HG02571 (cell line): ENCODE results near the gene NFIX.

ENCODE experiments used
- ATAC-seq: cut with Tn5 transposase; IDR thresholded peaks from one replicate; pipeline ENCODE4 v1.9.1; 2021; ENCODE audit warnings: mild to moderate bottlenecking, moderate library complexity; ENCODE audit not compliant: unreplicated experiment

Gene NFIX

GRCh38 chr19:13033819-13034611 lies 38.7 kb downstream of the NFIX start:
- no peak for ATAC-seq

- no peak for ATAC-seq
Measured at GRCh38 chr19:13034636-13035035, 39.4 kb downstream of the NFIX start.

- ATAC-seq, result no peak
Measured at GRCh38 chr19:13035820-13036365, 40.6 kb downstream of the NFIX start.

- no peak for ATAC-seq
Measured at GRCh38 chr19:13036366-13036976, 41.2 kb downstream of the NFIX start.

GRCh38 chr19:13037161-13037560 lies 41.9 kb downstream of the NFIX start:
- no peak for ATAC-seq

- no peak for ATAC-seq
Measured at GRCh38 chr19:13037731-13038130, 42.5 kb downstream of the NFIX start.

- no peak for ATAC-seq
Measured at GRCh38 chr19:13038306-13039210, 43.3 kb downstream of the NFIX start.

- ATAC-seq, result no peak
Measured at GRCh38 chr19:13039211-13039789, 44.0 kb downstream of the NFIX start.

GRCh38 chr19:13040232-13040947 lies 45.1 kb downstream of the NFIX start:
- ATAC-seq, result no peak

- ATAC-seq, result no peak
Measured at GRCh38 chr19:13040948-13041292, 45.6 kb downstream of the NFIX start.

GRCh38 chr19:13042443-13043130 lies 47.3 kb downstream of the NFIX start:
- ATAC-seq, result no peak

- ATAC-seq, result no peak
Measured at GRCh38 chr19:13043285-13043684, 48.0 kb downstream of the NFIX start.

- ATAC-seq, result no peak
Measured at GRCh38 chr19:13044231-13044836, 49.1 kb downstream of the NFIX start.

GRCh38 chr19:13045812-13046211 lies 50.5 kb downstream of the NFIX start:
- ATAC-seq, result no peak

- no peak for ATAC-seq
Measured at GRCh38 chr19:13047374-13047773, 52.1 kb downstream of the NFIX start.

- no peak for ATAC-seq
Measured at GRCh38 chr19:13050274-13050673, 55.0 kb downstream of the NFIX start.

- no peak for ATAC-seq
Measured at GRCh38 chr19:13051557-13052165, 56.4 kb downstream of the NFIX start.

GRCh38 chr19:13052447-13053175 lies 57.3 kb downstream of the NFIX start:
- ATAC-seq, result no peak
